Measurements from ENCODE around the gene GBX2. TPM values are rescaled to one million over a fixed set of nuclear protein-coding genes. Genes with fewer than 3 reads are reported as not detected.
A peak's percentile ranks its signal among the peaks of the same experiment; 100 is the strongest.

The GBX2 gene
- total RNA-seq, 1 donor from 2014 or later: 0.84 TPM

- Histone ChIP-seq H3K27me3 (ENCODE audit: control insufficient read depth, insufficient read depth, low read length) (peaks cover 88% of the 10 kb centered on the region), H3K4me3 (ENCODE audit: low read depth, low read length) (no peak overlapping the region), H3K36me3 (ENCODE audit: control insufficient read depth, insufficient read depth, low read length) (no peaks in the 10 kb centered on the region)
- DNase-seq (ENCODE audit: low read depth): no peak
- no peak for TF ChIP-seq CTCF (IDR thresholded peaks at IDR 0.05; ENCODE audit: insufficient read depth, low read length, poor library complexity, severe bottlenecking)
These were observed 2.5 kb upstream of the GBX2 start for GRCh38 chr2:236170590-236171165.

DNA sequence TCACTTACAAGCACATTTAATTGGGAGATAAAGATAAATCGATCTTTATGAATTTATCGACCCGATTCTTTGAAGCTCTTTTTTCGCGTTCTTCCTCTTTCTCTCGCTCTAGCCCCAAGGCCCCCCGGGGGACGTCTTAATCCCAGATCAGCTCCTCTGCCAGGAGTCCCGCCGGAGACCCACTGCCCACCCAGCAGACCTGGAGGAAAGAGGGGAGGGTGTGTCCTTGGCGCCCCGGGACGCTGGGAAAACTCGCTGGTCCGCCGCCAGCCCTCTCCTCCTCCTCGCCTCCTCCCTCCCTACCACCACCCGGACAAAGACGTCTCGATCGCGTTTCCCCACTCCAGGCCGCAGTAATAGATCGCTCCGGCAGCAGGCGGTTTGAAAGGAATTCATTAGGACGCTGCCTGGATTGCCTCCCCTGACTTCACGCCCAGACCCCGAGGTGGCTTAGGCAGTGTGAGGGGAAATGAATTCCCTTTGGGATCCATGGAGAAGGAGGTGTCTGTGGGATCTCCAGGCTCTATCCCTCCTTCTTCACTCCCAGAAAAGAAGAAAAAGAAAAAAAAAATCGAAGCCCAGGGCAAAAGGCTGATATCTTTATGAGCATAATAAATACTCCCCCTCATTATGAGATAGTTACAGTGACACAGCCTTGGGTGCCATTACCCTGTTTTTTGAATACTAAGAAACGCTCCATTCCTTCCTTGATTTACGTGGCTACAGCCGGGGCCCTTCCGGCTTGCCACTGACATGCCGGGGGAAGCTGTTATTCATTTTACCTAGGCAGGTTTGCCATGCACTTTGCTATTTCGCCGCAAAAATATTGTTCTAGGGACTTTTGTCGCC, 1.8 kb upstream of the GBX2 start:
- no peak for DNase-seq (ENCODE audit: low read depth)
- Histone ChIP-seq H3K36me3 (ENCODE audit: control insufficient read depth, insufficient read depth, low read length) (no peaks in the 10 kb centered on the region), H3K27me3 (ENCODE audit: control insufficient read depth, insufficient read depth, low read length) (peaks cover 91% of the 10 kb centered on the region), H3K4me3 (ENCODE audit: low read depth, low read length) (no peak overlapping the region)
- no peak for TF ChIP-seq CTCF (IDR thresholded peaks at IDR 0.05; ENCODE audit: insufficient read depth, low read length, poor library complexity, severe bottlenecking)

DNA sequence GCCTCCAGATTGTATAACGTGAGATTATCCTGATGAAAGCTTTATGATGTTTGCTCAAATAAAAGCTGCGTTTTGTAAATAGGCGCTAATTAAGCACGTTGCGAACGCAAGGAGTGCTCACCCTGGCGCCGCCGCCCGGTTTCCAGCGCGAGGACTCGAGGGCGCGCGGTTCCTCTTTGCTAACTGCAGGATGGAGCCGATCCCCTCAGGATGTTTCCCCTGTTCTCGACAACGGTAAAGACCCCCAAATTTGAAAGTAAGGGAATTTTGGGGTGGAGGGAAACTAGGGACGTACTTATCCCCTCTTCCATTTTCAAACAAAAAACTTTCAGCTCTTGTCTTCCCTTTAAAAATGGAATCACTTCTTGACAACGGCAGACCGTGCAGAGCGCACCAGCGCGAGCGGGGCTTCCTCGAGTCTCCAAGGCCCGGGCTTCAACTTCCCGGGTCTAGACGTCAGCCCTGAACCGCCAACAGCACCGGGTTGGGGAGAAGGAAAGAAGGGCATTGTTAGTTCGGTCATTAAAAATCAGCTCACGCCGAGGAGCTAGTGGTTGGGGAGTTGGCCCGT, 1.1 kb upstream of the GBX2 start:
- no peaks in the 10 kb centered on the region for H3K36me3 ChIP-seq (ENCODE audit: control insufficient read depth, insufficient read depth, low read length)
- H3K4me3 ChIP-seq (ENCODE audit: low read depth, low read length): no peak overlapping the region
- DNase-seq (ENCODE audit: low read depth): no peak
- no peak for TF ChIP-seq CTCF (IDR thresholded peaks at IDR 0.05; ENCODE audit: insufficient read depth, low read length, poor library complexity, severe bottlenecking)
- peaks cover 91% of the 10 kb centered on the region for H3K27me3 ChIP-seq (ENCODE audit: control insufficient read depth, insufficient read depth, low read length)

- no peak for DNase-seq (ENCODE audit: low read depth)
- no peaks in the 10 kb centered on the region for H3K36me3 ChIP-seq (ENCODE audit: control insufficient read depth, insufficient read depth, low read length)
- H3K4me3 ChIP-seq (ENCODE audit: low read depth, low read length): peak overlapping the region; percentile 40
- TF ChIP-seq CTCF (IDR thresholded peaks at IDR 0.05; ENCODE audit: insufficient read depth, low read length, poor library complexity, severe bottlenecking): no peak
- peaks cover 89% of the 10 kb centered on the region for H3K27me3 ChIP-seq (ENCODE audit: control insufficient read depth, insufficient read depth, low read length)
These were observed 683 bp downstream of the GBX2 start for GRCh38 chr2:236167297-236168109.

GRCh38 chr2:236166796-236167296, 1.3 kb downstream of the GBX2 start:
- peaks cover 84% of the 10 kb centered on the region for H3K27me3 ChIP-seq (ENCODE audit: control insufficient read depth, insufficient read depth, low read length)
- no peak for DNase-seq (ENCODE audit: low read depth)
- no peak for TF ChIP-seq CTCF (IDR thresholded peaks at IDR 0.05; ENCODE audit: insufficient read depth, low read length, poor library complexity, severe bottlenecking)
- H3K36me3 ChIP-seq (ENCODE audit: control insufficient read depth, insufficient read depth, low read length): no peaks in the 10 kb centered on the region
- H3K4me3 ChIP-seq (ENCODE audit: low read depth, low read length): peak overlapping the region; percentile 40

Data from kidney epithelial cell (primary cell).